GM21619 (cell line): ENCODE measurements around the gene RNH1.
A peak's percentile ranks its signal among the peaks of the same experiment; 100 is the strongest.

ENCODE experiments used
- ATAC-seq: cut with Tn5 transposase; IDR thresholded peaks from one replicate; pipeline ENCODE4 v1.9.1; 2021; ENCODE audit not compliant: unreplicated experiment

Gene RNH1

GRCh38 chr11:459511-460220 is 47.4 kb downstream of the RNH1 start:
- no peak for ATAC-seq

GRCh38 chr11:457111-457760 is 49.8 kb downstream of the RNH1 start:
- ATAC-seq = no peak

DNA sequence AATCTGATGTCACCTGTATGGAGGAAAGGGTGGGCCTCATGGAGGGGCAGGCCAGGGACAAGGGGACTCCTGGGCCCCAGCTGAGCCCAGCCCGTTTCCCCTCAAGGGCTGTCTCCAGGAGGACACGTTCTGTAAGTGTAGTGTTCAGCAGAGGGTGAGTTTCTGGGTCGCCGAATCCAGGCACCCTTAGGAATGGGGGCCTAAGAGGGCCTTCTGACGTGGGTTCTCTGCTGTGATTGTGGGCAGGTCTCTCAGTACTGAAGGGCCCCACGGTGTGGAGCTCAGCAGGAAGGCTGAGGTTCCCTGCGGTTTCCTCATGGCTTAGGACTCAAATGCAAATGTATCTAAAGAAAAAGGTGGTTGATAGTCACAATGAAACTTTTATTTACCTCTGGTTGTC is 50.5 kb downstream of the RNH1 start:
- no peak for ATAC-seq

- no peak for ATAC-seq
Observed at GRCh38 chr11:455566-456147, 51.4 kb downstream of the RNH1 start.

GRCh38 chr11:454801-455565 is 52.1 kb downstream of the RNH1 start:
- no peak for ATAC-seq

DNA sequence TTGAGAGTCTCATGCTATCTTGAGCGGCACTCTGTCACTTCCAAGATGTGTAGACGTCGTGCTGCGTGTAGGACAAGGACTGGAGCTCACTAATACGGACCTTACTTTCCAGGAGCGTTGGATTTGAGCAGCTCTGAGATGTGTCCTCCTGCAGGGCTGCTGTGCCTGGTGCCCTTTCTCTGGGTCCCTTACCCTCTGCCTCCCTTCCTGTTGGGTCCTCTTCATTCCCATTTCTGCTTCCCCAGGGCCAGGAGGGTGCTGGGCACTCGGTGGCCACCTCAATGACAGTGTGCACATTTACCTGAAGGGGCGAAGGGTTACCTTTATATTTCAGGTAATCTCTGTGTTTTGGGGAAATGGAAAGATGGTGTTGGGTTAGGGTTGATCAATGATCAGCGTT is 53.0 kb downstream of the RNH1 start:
- ATAC-seq = no peak

GRCh38 chr11:453564-453963 is 53.5 kb downstream of the RNH1 start:
- ATAC-seq = no peak

GRCh38 chr11:452916-453527 is 54.0 kb downstream of the RNH1 start:
- ATAC-seq = no peak

DNA sequence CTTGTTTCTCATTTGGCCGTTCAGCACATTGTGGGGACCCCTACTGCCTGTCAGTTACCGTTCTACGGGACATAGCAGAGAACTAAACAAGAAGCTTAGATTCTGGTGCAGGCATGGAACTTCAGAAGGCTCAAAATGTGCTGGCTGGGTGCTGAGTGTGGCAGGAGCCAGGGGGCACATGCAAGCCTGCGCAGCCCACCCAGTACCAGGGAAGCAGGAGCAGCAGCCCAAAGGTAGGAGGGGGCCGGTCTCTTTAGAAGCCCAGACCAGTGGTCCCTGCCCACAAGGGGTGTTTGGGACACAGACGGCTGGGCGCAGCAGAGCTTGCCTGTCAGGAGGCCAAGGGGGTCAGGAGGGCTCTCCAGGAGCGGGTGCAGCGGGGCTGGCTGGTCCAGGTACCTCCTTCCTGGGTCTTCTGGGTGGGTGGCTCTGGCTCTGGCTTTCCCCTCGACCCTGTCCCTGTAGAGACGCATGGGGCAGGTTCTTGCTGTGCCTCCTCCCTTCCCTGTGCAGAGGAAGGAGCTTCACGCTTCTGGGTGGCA is 54.8 kb downstream of the RNH1 start:
- no peak for ATAC-seq

DNA sequence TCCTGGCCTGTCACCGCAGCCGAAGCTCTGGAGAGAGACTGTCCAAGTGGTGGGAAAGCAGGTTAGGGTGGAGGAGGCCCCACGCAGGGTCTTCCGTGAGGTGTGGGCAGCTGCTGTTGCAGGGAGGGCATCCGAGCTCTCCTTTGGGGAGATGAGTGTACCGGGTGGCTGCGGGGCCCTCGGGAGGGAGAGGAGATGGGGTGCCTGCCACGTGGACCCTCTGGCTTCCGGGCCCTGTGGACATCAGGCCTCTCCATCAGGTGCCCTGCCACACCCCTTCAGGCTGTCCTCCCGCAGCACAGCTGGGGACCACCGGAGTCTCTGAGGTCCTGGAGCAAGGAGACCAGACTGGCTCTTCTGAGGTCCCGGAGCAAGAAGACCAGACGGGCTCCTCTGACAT is 55.3 kb downstream of the RNH1 start:
- no peak for ATAC-seq

DNA sequence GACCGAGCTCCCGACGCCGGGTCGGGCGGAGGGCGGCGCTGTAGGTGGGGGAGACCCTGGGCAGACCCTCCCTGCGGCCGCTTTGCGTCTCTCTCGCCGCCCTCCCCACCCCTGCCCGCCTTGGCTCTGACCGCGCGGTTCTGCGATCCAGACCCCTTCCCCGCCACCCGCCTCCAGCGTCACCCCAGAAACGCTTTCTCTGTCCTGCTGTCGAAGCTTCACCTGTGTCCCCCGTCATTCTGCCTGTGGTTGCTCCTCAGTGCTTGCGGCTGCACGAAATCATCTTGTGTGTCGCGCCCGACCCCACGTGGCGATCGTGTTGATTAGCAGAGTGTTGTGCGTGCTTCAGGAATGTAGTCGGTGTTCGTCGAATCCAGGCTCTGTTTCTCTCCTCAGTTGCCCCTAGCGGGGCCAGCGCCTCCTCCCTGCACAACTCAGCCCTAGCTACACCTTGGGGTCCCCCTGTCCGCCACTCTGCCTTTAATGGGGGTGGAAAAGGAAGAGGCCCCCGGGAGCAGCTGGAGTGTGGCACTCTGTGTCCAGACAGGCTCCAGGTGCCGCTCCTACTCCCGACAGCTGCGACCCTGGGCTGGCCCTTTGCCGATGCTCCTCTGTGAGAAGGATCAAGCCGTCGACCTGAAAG is 56.1 kb downstream of the RNH1 start:
- no peak for ATAC-seq

DNA sequence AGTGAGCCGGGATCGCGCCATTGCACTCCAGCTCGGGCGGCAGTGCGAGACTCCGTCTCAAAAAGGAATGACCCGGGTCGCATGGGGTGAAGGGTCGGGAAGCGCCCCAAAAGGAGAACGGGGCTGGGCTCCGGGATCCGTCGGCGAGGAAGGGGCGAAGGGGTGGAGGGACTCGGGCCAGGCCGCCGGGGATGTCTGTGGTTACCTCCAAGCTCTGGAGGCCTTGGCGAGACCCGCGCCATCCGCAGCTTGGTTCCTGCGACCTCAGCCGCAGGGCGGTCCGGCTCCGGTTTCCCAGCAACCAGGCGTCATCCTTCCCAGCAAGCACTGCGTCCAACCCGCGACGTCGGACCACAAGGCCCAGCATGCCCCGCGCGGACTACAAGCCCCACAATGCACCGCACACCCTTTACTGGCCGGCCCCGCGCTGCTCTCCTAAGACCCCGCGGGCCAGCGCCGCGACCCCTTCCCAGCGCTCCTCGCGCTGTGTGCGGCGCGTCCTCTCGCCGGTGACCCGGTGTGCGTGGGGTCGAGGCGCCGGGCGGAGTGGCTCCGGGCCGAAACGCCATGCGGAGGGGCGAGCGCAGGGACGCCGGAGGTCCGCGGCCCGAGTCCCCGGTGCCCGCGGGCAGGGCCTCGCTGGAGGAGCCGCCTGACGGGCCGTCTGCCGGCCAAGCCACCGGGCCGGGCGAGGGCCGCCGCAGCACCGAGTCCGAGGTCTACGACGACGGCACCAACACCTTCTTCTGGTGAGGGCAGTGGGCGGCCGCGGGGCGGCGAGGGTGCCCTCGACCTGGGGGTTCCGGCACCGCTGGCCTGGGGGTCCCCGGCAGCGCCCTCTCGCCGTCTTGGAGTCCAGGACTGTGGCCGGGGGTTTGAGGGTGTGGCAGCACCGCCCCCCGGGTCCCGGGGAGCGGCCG is 56.9 kb downstream of the RNH1 start, which contains the start of gene PTDSS2:
TSS of gene PTDSS2 (plus strand) at position 391 of the 920 bp plus-strand sequence. CDS start at position 568, 177 bp downstream.
- peak; percentile 72 for ATAC-seq

GRCh38 chr11:447923-448731 is 58.9 kb downstream of the RNH1 start:
- peak; percentile 42 for ATAC-seq

GRCh38 chr11:446891-447290 is 60.2 kb downstream of the RNH1 start:
- no peak for ATAC-seq

GRCh38 chr11:445765-446588 is 61.1 kb downstream of the RNH1 start:
- ATAC-seq = no peak
